Suprapubic skin (tissue), 4 donors: ENCODE data around the gene ELOB. TPM values are rescaled to one million over a fixed set of nuclear protein-coding genes. Genes with fewer than 3 reads are reported as not detected.

Source experiments
- DNase-seq, 2 donors: peaks; one replicate each; pipeline ENCODE4 v3.0.0-alpha.2; 2019; ENCODE audit warnings: low spot score in 2 of 2
- H3K27ac ChIP-seq: fragments of 200-600 bp; sonication (generic); one replicate; pipeline ENCODE4 v1.5.1; 2019
- H3K27me3 ChIP-seq: fragments of 200-600 bp; sonication (generic); one replicate; pipeline ENCODE4 v1.5.1; 2019
- H3K36me3 ChIP-seq: fragments of 200-600 bp; sonication (generic); one replicate; pipeline ENCODE4 v1.5.1; 2019
- H3K4me1 ChIP-seq: fragments of 200-600 bp; sonication (generic); one replicate; pipeline ENCODE4 v1.5.1; 2019
- H3K4me3 ChIP-seq: fragments of 200-600 bp; sonication (generic); one replicate; pipeline ENCODE4 v1.5.1; 2019; ENCODE audit warnings: mild to moderate bottlenecking
- H3K9me3 ChIP-seq: fragments of 200-600 bp; sonication (generic); one replicate; pipeline ENCODE4 v1.5.1; 2019
- EP300 ChIP-seq: sonication (generic); formaldehyde crosslinking; IDR thresholded peaks from one replicate; pipeline ENCODE4 v1.6.1; 2017; ENCODE audit warnings: antibody characterized with exemption
- POLR2A ChIP-seq, 2 donors: fragments of 450-650 bp; IDR thresholded peaks; one replicate each; pipeline ENCODE4 v1.6.1; 2017; ENCODE audit warnings: antibody characterized with exemption in 2 of 2, mild to moderate bottlenecking in 2 of 2, moderate library complexity in 2 of 2
- POLR2AphosphoS5 ChIP-seq, 3 donors: sonication (generic); formaldehyde crosslinking; IDR thresholded peaks; one replicate each; pipeline ENCODE4 v1.6.1; 2017; ENCODE audit warnings: antibody characterized with exemption in 3 of 3
- WGBS: methylation state at CpG from one replicate; pipeline ENCODE4 v1.1.5; 2018; 5-methylcytosine and 5-hydroxymethylcytosine counted together
- total RNA-seq, 4 donors: library from RNA; depleted of rRNA; stranded (reverse); fragments of >200 nt; gene quantifications; one replicate each; pipeline ENCODE4 v1.1.0, GENCODE V29; 2016
- TF ChIP-seq, protein P1 (sequence below), 2 donors: fragments of 200-600 bp in 1 of 2; fragments of 450-650 bp in 1 of 2; sonication (generic) in 1 of 2; IDR thresholded peaks; one replicate each; pipeline ENCODE4 v1.5.1; 2016 to 2019; ENCODE audit warnings: antibody characterized with exemption in 2 of 2, mild to moderate bottlenecking in 1 of 2, moderate library complexity in 1 of 2

ELOB gene
- total RNA-seq, 4 donors from 2014 or later = 174 to 249 (median 213) TPM

DNA sequence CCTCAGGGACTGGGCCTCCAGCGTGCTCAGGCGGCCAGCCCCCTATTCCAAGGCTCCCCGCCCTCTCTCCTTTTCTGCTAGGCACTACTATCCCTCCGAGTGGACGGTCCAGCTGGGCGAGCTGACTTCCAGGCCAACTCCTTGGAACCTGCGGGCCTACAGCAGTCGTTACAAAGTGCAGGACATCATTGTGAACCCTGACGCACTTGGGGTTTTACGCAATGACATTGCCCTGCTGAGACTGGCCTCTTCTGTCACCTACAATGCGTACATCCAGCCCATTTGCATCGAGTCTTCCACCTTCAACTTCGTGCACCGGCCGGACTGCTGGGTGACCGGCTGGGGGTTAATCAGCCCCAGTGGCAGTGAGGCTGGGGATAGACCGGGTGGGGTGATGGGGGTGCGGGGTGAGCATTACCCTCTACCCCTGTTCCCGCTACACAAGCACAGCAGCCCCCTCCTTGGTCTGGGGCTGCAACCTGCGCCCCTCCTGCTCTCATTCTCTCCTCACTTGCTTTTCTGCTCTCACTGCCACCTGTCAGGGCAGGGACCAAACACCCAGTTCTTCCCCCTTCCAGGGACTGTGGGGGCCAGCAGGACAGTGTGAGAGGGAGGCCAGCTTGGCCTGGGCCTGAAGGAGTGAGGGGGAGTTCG is 22.3 kb upstream of the ELOB start:
- H3K36me3 ChIP-seq = no peaks in the 10 kb centered on the region
- H3K9me3 ChIP-seq = no peaks in the 10 kb centered on the region
- TF ChIP-seq POLR2AphosphoS5 (IDR thresholded peaks at IDR 0.05) (no peak), EP300 (no peak), POLR2A (IDR thresholded peaks at IDR 0.05) (no peak)
- TF ChIP-seq, protein P1, sequence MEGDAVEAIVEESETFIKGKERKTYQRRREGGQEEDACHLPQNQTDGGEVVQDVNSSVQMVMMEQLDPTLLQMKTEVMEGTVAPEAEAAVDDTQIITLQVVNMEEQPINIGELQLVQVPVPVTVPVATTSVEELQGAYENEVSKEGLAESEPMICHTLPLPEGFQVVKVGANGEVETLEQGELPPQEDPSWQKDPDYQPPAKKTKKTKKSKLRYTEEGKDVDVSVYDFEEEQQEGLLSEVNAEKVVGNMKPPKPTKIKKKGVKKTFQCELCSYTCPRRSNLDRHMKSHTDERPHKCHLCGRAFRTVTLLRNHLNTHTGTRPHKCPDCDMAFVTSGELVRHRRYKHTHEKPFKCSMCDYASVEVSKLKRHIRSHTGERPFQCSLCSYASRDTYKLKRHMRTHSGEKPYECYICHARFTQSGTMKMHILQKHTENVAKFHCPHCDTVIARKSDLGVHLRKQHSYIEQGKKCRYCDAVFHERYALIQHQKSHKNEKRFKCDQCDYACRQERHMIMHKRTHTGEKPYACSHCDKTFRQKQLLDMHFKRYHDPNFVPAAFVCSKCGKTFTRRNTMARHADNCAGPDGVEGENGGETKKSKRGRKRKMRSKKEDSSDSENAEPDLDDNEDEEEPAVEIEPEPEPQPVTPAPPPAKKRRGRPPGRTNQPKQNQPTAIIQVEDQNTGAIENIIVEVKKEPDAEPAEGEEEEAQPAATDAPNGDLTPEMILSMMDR (IDR thresholded peaks at IDR 0.05) = no peak
- H3K27me3 ChIP-seq = peaks cover 21% of the 10 kb centered on the region
- no peak overlapping the region for H3K27ac ChIP-seq
- no peak overlapping the region for H3K4me3 ChIP-seq
- peaks cover 3% of the 10 kb centered on the region for H3K4me1 ChIP-seq
- WGBS = 85% methylated on average over 18 of the region's 21 CpGs
- DNase-seq = peak; percentile 37 to 65

GRCh38 chr16:2798723-2799204 is 21.7 kb upstream of the ELOB start:
- Histone ChIP-seq H3K4me1 (peaks cover 3% of the 10 kb centered on the region), H3K36me3 (no peaks in the 10 kb centered on the region), H3K27me3 (peaks cover 21% of the 10 kb centered on the region), H3K4me3 (no peak overlapping the region), H3K9me3 (no peaks in the 10 kb centered on the region), H3K27ac (no peak overlapping the region)
- WGBS = 56% methylated on average over 5 of the region's 39 CpGs
- DNase-seq = peak; percentile 54 to 70
- TF ChIP-seq POLR2AphosphoS5 (IDR thresholded peaks at IDR 0.05) = no peak
- TF ChIP-seq, protein P1 (IDR thresholded peaks at IDR 0.05) = no peak
- TF ChIP-seq EP300 = no peak
- no peak for TF ChIP-seq POLR2A (IDR thresholded peaks at IDR 0.05)

DNA sequence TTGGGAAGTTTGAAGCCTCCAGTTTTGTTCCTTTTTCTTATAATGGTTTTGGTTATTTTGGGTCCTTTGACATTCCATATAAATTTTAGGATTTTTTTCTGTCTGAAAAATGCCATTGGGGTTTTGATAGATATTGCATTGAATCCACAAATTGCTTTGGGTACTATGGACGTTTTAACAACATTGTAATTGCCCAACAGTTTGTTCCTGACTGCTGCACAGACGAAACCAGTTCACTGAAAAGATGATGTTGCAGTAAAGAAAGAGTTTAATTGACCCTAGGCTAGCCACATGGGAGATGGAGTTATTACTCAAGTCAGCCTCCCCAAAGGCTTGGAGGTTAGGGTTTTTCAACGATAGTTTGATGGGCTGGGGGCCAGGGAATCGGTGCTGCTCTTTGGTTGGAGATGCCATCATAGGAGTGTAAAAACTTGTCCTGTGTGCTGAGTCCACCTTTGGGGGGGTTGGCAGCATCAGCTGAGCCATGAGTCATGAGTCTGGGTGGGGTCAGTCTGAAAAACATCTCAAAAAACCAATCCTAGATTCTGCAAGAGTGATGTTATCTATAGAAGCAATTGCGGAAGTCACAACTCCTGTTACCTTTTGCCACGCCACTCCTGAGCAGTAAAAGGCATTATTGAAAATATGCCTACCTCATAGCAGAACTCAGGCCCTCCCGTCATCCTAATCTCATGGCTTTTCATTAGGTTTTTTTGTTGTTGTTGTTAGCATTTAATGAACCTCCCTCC is 18.5 kb upstream of the ELOB start:
- 54% methylated on average over 7 of the region's 7 CpGs for WGBS
- peaks cover 3% of the 10 kb centered on the region for H3K4me1 ChIP-seq
- peaks cover 44% of the 10 kb centered on the region for H3K27me3 ChIP-seq
- no peaks in the 10 kb centered on the region for H3K9me3 ChIP-seq
- no peaks in the 10 kb centered on the region for H3K36me3 ChIP-seq
- no peak overlapping the region for H3K27ac ChIP-seq
- TF ChIP-seq POLR2AphosphoS5 (IDR thresholded peaks at IDR 0.05) = no peak
- TF ChIP-seq, protein P1 (IDR thresholded peaks at IDR 0.05) = no peak
- TF ChIP-seq POLR2A (IDR thresholded peaks at IDR 0.05) = no peak
- no peak for TF ChIP-seq EP300
- no peak for DNase-seq
- no peak overlapping the region for H3K4me3 ChIP-seq

DNA sequence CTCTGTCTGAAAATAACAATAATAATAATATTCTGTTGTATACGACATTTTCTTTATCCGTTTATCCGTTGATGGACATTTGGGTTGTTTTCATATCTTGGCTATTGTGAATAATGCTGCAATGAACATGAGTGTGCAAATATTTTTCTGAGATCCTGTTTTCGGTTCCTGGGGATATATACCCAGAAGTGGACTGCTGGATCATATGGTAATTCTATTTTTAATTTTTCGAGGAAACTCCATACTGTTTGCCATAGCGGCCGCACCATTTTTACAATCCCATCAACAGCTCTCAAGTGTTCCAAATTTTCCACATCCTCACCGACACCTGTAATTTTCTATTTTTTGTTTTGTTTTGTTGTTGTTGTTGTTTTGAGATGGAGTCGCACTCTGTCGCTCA is 15.9 kb upstream of the ELOB start:
- 84% methylated on average over 10 of the region's 10 CpGs for WGBS
- no peak for DNase-seq
- Histone ChIP-seq H3K27me3 (peaks cover 58% of the 10 kb centered on the region), H3K4me3 (no peak overlapping the region), H3K27ac (no peak overlapping the region), H3K9me3 (no peaks in the 10 kb centered on the region), H3K4me1 (peaks cover 3% of the 10 kb centered on the region), H3K36me3 (no peaks in the 10 kb centered on the region)
- TF ChIP-seq, protein P1 (IDR thresholded peaks at IDR 0.05) = no peak
- TF ChIP-seq POLR2AphosphoS5 (IDR thresholded peaks at IDR 0.05) (no peak), EP300 (no peak), POLR2A (IDR thresholded peaks at IDR 0.05) (no peak)

GRCh38 chr16:2791174-2791573 is 14.1 kb upstream of the ELOB start:
- WGBS = 67% methylated on average over 8 of the region's 8 CpGs
- Histone ChIP-seq H3K27me3 (peaks cover 71% of the 10 kb centered on the region), H3K27ac (no peak overlapping the region), H3K4me1 (peaks cover 3% of the 10 kb centered on the region), H3K4me3 (no peak overlapping the region), H3K9me3 (no peaks in the 10 kb centered on the region), H3K36me3 (no peaks in the 10 kb centered on the region)
- TF ChIP-seq POLR2A (IDR thresholded peaks at IDR 0.05) = no peak
- DNase-seq = peak; percentile 29 to 53
